Panc1 (cell line): Measurements from ENCODE around the gene SLC9A4.

Experiments
- CTCF ChIP-seq: fragments of 450-650 bp; IDR thresholded peaks from 2 replicates; pipeline ENCODE4 v1.5.1; 2017; ENCODE audit warnings: mild to moderate bottlenecking
- SIN3A ChIP-seq: IDR thresholded peaks from 2 replicates; pipeline ENCODE4 v1.6.1; 2012; ENCODE audit warnings: low read depth, mild to moderate bottlenecking, low read length, moderate library complexity, borderline replicate concordance; ENCODE audit not compliant: insufficient read depth

- no peak for TF ChIP-seq CTCF
- no peak for TF ChIP-seq SIN3A
Observed at GRCh38 chr2:102582845-102583244, 109.8 kb downstream of the SLC9A4 start.
